ENCODE measurements around the gene SERTAD3.
"Not testable (repeated sequence)": the region's sequence is repeated elsewhere in the genome, so short reads cannot be mapped to it uniquely, and the experiment has no call there.

Gene SERTAD3

GRCh38 chr19:40424637-40425449 lies 19.3 kb downstream of the SERTAD3 start:
- no peak for DNase-seq

GRCh38 chr19:40423938-40424337 lies 20.2 kb downstream of the SERTAD3 start:
- DNase-seq = no peak

- no peak for DNase-seq
These were observed 21.2 kb downstream of the SERTAD3 start for GRCh38 chr19:40422748-40423566.

- DNase-seq = no peak
These were observed 22.0 kb downstream of the SERTAD3 start for GRCh38 chr19:40421993-40422747.

GRCh38 chr19:40420766-40421765 lies 23.1 kb downstream of the SERTAD3 start:
- peak; percentile 62 to 72 for DNase-seq

- DNase-seq = no peak
These were observed 23.7 kb downstream of the SERTAD3 start for GRCh38 chr19:40420451-40420765.

- DNase-seq = no peak
These were observed 24.4 kb downstream of the SERTAD3 start for GRCh38 chr19:40419780-40420179.

GRCh38 chr19:40419066-40419612 lies 25.0 kb downstream of the SERTAD3 start:
- no peak for DNase-seq

- no peak for DNase-seq
These were observed 26.1 kb downstream of the SERTAD3 start for GRCh38 chr19:40418040-40418439.

GRCh38 chr19:40417643-40417981 lies 26.5 kb downstream of the SERTAD3 start:
- DNase-seq = no peak

GRCh38 chr19:40416918-40417642 lies 27.1 kb downstream of the SERTAD3 start:
- no peak for DNase-seq

GRCh38 chr19:40415768-40416167 lies 28.4 kb downstream of the SERTAD3 start:
- DNase-seq = no peak

- DNase-seq = no peak
These were observed 29.3 kb downstream of the SERTAD3 start for GRCh38 chr19:40414542-40415535.

- DNase-seq = no peak
These were observed 30.8 kb downstream of the SERTAD3 start, which contains the start of gene PRX for GRCh38 chr19:40413291-40413845. TSS of gene PRX (minus strand) at chr19:40413378. CDS start at chr19:40407932, 5,446 bp downstream.

- no peak for DNase-seq
These were observed 31.3 kb downstream of the SERTAD3 start for GRCh38 chr19:40412866-40413265.

GRCh38 chr19:40411958-40412499 lies 32.1 kb downstream of the SERTAD3 start:
- no peak for DNase-seq

GRCh38 chr19:40411125-40411842 lies 32.9 kb downstream of the SERTAD3 start:
- DNase-seq = no peak

- DNase-seq = no peak
These were observed 34.1 kb downstream of the SERTAD3 start for GRCh38 chr19:40410030-40410389.

- DNase-seq = not testable (repeated sequence)
These were observed 35.6 kb downstream of the SERTAD3 start for GRCh38 chr19:40408598-40408925.
